ENCODE measurements around the gene MISP. TPM values are rescaled to one million over a fixed set of nuclear protein-coding genes. Genes with fewer than 3 reads are reported as not detected.

Gene MISP
- total RNA-seq, 2 experiments from 2014 or later = not detected

DNA sequence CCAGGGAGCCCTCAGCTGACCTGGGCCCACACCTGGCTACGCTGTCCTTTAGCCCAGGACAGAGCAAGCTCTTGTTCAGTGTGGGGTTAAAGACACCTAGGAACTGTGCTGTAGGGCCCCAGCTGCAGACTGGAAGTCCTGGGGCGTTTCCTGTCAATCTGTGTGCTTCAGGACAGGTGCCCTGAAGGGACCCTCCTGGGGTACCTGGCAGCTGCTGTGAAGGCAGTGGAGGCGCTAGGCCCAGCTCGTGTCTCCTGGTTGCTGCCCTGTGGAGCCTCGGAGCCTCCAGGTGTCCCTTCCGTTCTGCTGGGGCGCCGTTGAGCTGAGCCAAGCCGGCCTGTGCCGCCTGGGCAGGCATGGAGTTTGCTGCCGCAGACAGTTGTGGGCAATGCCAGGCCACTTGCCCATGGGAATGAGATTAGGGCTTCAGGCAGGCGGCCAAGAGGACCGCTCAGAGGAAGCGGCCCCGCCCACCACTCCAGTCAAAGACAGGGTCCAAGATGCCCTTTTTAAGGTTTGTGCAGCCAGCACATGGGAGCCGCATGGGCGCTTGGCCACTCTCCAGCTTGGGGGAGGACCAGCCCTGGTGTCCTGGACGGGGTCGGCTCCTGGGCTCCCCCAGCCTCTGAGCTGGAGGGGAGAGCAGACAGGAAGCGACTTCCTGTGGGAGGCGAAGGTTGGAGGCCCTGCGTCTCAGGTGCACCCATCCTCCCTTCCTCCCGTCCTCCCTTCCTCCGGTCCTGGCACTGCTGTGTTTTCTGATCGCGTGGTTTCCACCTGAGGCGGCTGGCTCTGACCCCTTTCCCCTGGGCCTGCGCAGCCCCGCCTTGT lies 50.3 kb downstream of the MISP start:
- H3K4me3 ChIP-seq (ENCODE audit: low read length) = peak overlapping the region; percentile 35
- peak overlapping the region; percentile 87 for H3K27ac Mint-ChIP-seq
- peak overlapping the region; percentile 89 for H3K4me3 Mint-ChIP-seq
- H3K36me3 Mint-ChIP-seq (ENCODE audit: low read depth) = peaks cover 52% of the 10 kb centered on the region
- TF ChIP-seq, protein P1, sequence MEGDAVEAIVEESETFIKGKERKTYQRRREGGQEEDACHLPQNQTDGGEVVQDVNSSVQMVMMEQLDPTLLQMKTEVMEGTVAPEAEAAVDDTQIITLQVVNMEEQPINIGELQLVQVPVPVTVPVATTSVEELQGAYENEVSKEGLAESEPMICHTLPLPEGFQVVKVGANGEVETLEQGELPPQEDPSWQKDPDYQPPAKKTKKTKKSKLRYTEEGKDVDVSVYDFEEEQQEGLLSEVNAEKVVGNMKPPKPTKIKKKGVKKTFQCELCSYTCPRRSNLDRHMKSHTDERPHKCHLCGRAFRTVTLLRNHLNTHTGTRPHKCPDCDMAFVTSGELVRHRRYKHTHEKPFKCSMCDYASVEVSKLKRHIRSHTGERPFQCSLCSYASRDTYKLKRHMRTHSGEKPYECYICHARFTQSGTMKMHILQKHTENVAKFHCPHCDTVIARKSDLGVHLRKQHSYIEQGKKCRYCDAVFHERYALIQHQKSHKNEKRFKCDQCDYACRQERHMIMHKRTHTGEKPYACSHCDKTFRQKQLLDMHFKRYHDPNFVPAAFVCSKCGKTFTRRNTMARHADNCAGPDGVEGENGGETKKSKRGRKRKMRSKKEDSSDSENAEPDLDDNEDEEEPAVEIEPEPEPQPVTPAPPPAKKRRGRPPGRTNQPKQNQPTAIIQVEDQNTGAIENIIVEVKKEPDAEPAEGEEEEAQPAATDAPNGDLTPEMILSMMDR (IDR thresholded peaks at IDR 0.05) = no peak
- no peak for ATAC-seq (ENCODE audit: poor library complexity)
- peak in 5 of 14 experiments; percentile 18 to 57 (median 42) for DNase-seq
- no peaks in the 10 kb centered on the region for H3K9me3 ChIP-seq (ENCODE audit: control insufficient read depth in 1 of 2, insufficient read depth in 1 of 2, low read length in 2 of 2)
- peaks cover 54% of the 10 kb centered on the region for H3K4me1 Mint-ChIP-seq (ENCODE audit: low read depth)
- H3K27ac ChIP-seq (ENCODE audit: low read depth in 1 of 2, low read length in 2 of 2) = peak overlapping the region; percentile 41 to 44
- intact Hi-C loops (cut with DNase I, micrococcal nuclease) = no loop called here
- H3K27me3 ChIP-seq (ENCODE audit: control insufficient read depth in 1 of 2, insufficient read depth in 2 of 2, low read length in 2 of 2) = no peaks in the 10 kb centered on the region
- H3K27me3 Mint-ChIP-seq = no peaks in the 10 kb centered on the region
- H3K4me1 ChIP-seq (ENCODE audit: insufficient read depth, low read length) = peaks cover 68% of the 10 kb centered on the region
- no peaks in the 10 kb centered on the region for H3K9me3 Mint-ChIP-seq
- ChIA-PET CTCF (interaction anchor here (1.0 kb wide), 1 partner anchor 62 kb away, joined by 4 read pairs; no protein-coding TSS in a partner anchor), POLR2A (no interaction called here)
- peaks cover 64% of the 10 kb centered on the region for H3K36me3 ChIP-seq (ENCODE audit: insufficient read depth, low read length)

DNA sequence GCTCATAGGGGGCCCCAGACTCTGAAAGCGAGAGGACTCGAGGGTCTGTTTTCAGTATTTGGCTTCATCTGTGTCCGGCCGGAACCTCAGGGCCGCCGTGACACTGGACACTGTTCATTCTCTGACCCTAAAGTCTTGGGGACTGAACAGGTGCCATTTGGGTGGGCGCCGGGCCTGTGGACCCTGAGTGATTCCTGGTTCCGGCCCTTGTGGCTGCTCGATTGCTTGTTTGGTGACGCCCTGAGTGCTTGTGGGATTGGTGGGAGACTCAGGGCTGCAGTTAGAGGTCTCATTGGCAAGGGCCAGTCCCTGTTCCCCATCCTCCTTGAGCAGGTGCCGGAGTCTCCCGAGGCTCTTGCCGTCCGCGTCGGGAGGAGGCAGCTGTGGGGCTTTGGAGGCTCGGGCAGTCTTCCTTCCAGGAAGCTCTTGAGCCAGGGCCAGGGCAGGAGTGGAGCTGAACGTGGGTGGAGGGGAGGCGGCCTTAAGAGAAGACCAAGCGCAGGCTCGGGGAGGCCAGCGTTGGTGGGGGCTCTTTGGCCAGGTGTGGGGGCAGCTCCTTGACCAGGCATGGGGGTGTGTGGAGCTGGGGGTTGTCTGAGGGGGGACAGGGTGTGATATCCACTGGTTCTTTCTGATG lies 51.1 kb downstream of the MISP start:
- TF ChIP-seq, protein P1 (IDR thresholded peaks at IDR 0.05) = no peak
- ATAC-seq (ENCODE audit: poor library complexity) = no peak
- ChIA-PET POLR2A (no interaction called here), CTCF (no interaction called here)
- peaks cover 49% of the 10 kb centered on the region for H3K4me1 Mint-ChIP-seq (ENCODE audit: low read depth)
- Histone ChIP-seq H3K27me3 (ENCODE audit: control insufficient read depth in 1 of 2, insufficient read depth in 2 of 2, low read length in 2 of 2) (no peaks in the 10 kb centered on the region), H3K27ac (ENCODE audit: low read depth in 1 of 2, low read length in 2 of 2) (peak overlapping the region; percentile 15 to 16), H3K4me3 (ENCODE audit: low read length) (peak overlapping the region; percentile 35), H3K36me3 (ENCODE audit: insufficient read depth, low read length) (peaks cover 70% of the 10 kb centered on the region), H3K4me1 (ENCODE audit: insufficient read depth, low read length) (peaks cover 68% of the 10 kb centered on the region), H3K9me3 (ENCODE audit: control insufficient read depth in 1 of 2, insufficient read depth in 1 of 2, low read length in 2 of 2) (no peaks in the 10 kb centered on the region)
- H3K36me3 Mint-ChIP-seq (ENCODE audit: low read depth) = peaks cover 56% of the 10 kb centered on the region
- H3K9me3 Mint-ChIP-seq = no peaks in the 10 kb centered on the region
- intact Hi-C loops (cut with DNase I, micrococcal nuclease) = no loop called here
- no peaks in the 10 kb centered on the region for H3K27me3 Mint-ChIP-seq
- H3K4me3 Mint-ChIP-seq = peak overlapping the region; percentile 48
- peak overlapping the region; percentile 87 for H3K27ac Mint-ChIP-seq
- peak in 1 of 14 experiments; percentile 33 for DNase-seq

DNA sequence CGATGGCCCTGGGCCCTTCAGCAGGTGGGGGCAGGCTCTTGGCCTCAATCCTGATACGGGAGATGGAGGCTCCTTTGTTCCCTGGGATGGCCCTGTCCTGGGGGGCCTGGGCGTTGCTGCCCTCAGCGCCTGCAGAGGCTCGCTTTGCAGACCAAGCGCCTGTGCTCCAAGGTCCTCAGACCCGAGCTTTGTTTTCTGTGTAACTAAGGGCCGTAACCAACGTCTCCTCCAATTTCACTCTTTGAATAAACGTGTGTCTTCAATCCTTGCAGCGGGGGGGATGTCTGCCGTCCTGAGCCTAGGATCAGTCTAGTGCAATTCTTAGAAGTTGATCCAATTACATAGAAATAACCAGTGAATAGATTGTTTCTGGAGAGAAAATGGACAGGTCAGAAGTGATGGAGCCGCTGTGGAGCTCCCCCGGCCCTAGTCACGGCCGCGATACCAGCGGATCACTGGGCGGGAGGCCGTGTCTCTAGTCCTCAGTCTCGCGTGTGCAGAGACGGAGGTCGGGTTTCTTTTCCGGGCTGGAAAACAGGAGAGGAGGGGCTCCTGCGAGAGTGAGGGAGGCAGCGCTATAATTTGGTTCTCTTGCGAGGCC lies 51.7 kb downstream of the MISP start:
- Histone ChIP-seq H3K4me3 (ENCODE audit: low read length) (no peak overlapping the region), H3K4me1 (ENCODE audit: insufficient read depth, low read length) (peaks cover 70% of the 10 kb centered on the region), H3K27me3 (ENCODE audit: control insufficient read depth in 1 of 2, insufficient read depth in 2 of 2, low read length in 2 of 2) (no peaks in the 10 kb centered on the region), H3K9me3 (ENCODE audit: control insufficient read depth in 1 of 2, insufficient read depth in 1 of 2, low read length in 2 of 2) (no peaks in the 10 kb centered on the region), H3K27ac (ENCODE audit: low read depth in 1 of 2, low read length in 2 of 2) (peak overlapping the region in 1 of 2 donors; percentile 16), H3K36me3 (ENCODE audit: insufficient read depth, low read length) (peaks cover 76% of the 10 kb centered on the region)
- CTCF ChIA-PET = no interaction called here
- DNase-seq (peak in 1 of 14 experiments; percentile 27), ATAC-seq (ENCODE audit: poor library complexity) (no peak)
- TF ChIP-seq, protein P1 (IDR thresholded peaks at IDR 0.05) = no peak
- no peaks in the 10 kb centered on the region for H3K9me3 Mint-ChIP-seq
- peaks cover 54% of the 10 kb centered on the region for H3K4me1 Mint-ChIP-seq (ENCODE audit: low read depth)
- H3K36me3 Mint-ChIP-seq (ENCODE audit: low read depth) = peaks cover 60% of the 10 kb centered on the region
- peak overlapping the region; percentile 87 for H3K27ac Mint-ChIP-seq
- intact Hi-C loops (cut with DNase I, micrococcal nuclease) = no loop called here
- peak overlapping the region; percentile 60 for H3K4me3 Mint-ChIP-seq
- POLR2A ChIA-PET = no interaction called here
- no peaks in the 10 kb centered on the region for H3K27me3 Mint-ChIP-seq

All from CD4-positive, alpha-beta T cell (primary cell).